Measurements from ENCODE around the gene SPESP1.

DNA sequence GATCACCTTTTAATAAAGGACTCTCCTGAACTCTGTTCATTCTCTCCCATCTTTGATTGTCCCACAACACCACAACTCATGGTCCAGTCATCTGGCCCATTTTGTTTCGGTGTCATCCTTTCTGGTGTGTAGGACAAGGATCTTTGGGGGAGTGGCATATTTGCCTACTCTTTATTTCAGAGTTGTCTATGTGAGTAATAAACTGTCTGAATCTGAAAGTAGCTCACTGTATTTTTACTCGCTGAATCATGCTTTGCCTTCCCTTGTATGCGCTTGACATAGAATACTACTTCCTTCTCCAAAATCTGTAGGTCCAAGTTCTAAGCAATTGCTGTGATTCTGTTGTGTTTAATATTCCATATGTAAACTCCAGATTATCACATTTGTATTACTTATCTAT lies 54.3 kb downstream of the SPESP1 start:
- TF ChIP-seq NCOR1 (IDR thresholded peaks at IDR 0.05) (no peak), TCF7 (IDR thresholded peaks at IDR 0.05; ENCODE audit: borderline replicate concordance) (no peak), HDGF (IDR thresholded peaks at IDR 0.05) (no peak), RFX5 (IDR thresholded peaks at IDR 0.05; ENCODE audit: low read depth, low read length) (no peak), POU5F1 (IDR thresholded peaks at IDR 0.05; ENCODE audit: borderline replicate concordance, low read depth, low read length, partially characterized antibody) (no peak)
- TF ChIP-seq, protein P1, sequence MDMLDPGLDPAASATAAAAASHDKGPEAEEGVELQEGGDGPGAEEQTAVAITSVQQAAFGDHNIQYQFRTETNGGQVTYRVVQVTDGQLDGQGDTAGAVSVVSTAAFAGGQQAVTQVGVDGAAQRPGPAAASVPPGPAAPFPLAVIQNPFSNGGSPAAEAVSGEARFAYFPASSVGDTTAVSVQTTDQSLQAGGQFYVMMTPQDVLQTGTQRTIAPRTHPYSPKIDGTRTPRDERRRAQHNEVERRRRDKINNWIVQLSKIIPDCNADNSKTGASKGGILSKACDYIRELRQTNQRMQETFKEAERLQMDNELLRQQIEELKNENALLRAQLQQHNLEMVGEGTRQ (CRISPR knock-in tag; IDR thresholded peaks at IDR 0.05), result no peak
- TF ChIP-seq, protein P2, sequence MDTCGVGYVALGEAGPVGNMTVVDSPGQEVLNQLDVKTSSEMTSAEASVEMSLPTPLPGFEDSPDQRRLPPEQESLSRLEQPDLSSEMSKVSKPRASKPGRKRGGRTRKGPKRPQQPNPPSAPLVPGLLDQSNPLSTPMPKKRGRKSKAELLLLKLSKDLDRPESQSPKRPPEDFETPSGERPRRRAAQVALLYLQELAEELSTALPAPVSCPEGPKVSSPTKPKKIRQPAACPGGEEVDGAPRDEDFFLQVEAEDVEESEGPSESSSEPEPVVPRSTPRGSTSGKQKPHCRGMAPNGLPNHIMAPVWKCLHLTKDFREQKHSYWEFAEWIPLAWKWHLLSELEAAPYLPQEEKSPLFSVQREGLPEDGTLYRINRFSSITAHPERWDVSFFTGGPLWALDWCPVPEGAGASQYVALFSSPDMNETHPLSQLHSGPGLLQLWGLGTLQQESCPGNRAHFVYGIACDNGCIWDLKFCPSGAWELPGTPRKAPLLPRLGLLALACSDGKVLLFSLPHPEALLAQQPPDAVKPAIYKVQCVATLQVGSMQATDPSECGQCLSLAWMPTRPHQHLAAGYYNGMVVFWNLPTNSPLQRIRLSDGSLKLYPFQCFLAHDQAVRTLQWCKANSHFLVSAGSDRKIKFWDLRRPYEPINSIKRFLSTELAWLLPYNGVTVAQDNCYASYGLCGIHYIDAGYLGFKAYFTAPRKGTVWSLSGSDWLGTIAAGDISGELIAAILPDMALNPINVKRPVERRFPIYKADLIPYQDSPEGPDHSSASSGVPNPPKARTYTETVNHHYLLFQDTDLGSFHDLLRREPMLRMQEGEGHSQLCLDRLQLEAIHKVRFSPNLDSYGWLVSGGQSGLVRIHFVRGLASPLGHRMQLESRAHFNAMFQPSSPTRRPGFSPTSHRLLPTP (IDR thresholded peaks at IDR 0.05; ENCODE audit: borderline replicate concordance, extremely low read depth, insufficient read length), result no peak

Measured in K562 (cell line).